ENCODE results near the gene ANAPC16.

GRCh38 chr10:72242675-72243074 is 26.9 kb downstream of the ANAPC16 start:
- no peak for TF ChIP-seq POLR2A (IDR thresholded peaks at IDR 0.05; ENCODE audit: low read depth, low read length)
- TF ChIP-seq POLR2AphosphoS5 (IDR thresholded peaks at IDR 0.05; ENCODE audit: low read depth, low read length): no peak
